HG03342 (cell line): ENCODE measurements around the gene UCHL1.

ENCODE experiments used
- ATAC-seq: cut with Tn5 transposase; IDR thresholded peaks from one replicate; pipeline ENCODE4 v1.9.1; 2021; ENCODE audit warnings: mild to moderate bottlenecking, moderate library complexity; ENCODE audit not compliant: unreplicated experiment

UCHL1 gene

DNA sequence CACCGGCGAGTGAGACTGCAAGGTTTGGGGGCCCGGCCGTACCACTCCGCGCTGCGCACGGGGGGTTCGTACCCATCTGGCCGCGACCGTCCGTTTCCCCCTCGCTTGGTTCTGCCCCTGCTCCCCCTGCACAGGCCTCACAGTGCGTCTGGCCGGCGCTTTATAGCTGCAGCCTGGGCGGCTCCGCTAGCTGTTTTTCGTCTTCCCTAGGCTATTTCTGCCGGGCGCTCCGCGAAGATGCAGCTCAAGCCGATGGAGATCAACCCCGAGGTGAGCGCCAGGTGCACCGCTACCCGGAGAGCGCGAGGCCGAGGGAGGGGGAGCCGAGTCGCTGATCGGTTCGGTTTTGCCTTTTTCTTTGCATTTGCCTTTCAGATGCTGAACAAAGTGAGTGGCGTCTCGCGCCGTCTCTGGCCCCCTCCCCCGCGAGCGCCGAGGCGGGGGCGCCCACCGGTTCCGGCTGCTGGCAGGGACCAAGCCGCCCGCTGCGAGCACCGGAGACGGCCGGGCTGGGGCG, at the start of gene UCHL1:
UCHL1 (plus strand) TSS at position 189 of the 517 bp plus-strand sequence; CDS start at position 238, 49 bp downstream.
- ATAC-seq: peak; percentile 59

DNA sequence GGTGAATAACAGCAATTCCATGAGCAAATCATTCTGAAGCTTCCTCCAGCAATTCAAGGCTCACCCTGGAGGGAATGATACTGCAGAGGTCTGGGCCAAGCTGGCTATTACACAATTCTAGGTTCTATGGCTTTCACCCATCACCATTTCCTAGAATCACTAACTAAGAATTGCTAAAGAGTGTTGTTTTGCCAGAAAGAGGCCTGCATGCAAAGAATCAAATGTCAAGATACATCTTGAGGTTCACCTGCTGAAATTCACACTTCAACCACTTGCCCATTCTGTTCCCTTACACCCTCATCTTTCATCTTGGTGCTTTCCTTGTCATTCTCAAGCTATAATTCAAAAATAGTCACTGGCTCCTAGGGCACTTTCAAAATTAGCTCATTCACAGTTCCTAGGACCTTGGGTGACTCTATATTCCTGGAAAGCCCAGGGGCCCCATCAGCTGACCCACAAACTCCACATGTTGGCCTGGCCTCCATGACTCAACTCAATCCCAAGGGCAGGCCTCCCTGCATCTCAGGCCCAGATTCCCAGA, 49.4 kb upstream of the UCHL1 start:
- ATAC-seq: no peak

DNA sequence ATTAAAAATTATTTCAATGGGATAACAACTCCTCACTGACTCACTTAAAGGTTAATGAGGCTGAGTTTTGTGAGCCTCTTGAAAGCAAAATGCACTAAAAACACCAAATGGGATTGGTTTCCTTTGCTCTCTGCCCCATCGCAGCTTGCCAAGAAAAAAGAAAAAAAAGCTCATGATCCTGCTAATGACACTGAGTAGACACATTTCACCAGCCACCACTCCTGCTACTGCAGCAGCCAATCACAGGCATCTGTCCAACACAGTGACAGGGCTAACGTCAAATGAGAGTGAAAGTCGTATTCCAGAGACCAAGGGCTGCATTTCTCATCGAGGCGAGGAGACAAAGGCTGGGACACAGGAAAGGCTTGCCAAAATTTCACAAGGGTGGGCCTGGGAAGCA, 47.5 kb upstream of the UCHL1 start:
- ATAC-seq: no peak

DNA sequence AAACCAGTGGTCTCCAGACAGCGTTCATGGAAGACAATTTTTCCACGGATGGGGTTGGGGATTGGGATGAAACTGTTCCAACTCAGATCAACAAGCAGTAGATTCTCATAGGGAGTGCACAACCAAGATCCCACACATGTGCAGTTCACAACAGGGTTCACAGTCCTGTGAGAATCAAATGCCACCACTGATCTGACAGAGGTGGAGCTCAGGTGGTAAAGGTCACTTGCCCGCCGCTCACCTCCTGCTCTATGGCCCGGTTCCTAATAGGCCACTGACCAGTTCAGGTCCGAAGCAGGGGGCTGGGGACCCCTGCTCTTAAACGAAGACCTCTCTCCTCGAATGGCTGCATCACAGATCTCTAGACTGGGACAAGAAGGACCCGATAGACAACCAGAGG, 46.8 kb upstream of the UCHL1 start:
- ATAC-seq: no peak

DNA sequence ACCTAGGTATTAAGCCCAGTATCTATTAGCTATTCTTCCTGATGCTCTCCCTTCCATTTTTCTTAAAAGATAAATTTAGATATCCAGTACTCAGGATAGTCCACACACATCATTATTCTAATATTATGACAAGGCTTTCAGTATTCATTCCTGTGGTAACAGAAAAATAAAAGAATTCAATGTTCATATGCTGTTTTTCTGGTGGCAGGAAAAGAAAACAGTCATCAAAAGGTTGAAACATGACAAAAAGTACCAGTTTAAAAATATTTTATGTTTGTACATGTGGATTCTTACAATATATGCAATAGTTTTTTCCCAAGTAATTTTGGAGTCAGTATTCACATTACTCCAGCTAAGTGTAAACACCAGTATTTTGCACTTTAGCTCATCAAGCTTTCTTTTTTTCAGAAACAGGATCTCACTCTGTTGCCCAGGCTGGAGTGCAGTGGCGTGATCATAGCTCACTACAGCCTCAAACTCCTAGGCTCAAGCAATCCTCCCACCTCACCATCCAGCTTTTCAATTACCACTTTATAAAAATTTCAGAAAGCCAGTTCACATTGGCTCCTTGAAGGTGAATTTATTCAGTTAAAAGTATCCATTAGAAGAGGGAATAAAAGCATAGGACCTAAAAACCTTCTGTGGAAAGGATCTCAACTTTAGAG, 44.6 kb upstream of the UCHL1 start:
- ATAC-seq: no peak

DNA sequence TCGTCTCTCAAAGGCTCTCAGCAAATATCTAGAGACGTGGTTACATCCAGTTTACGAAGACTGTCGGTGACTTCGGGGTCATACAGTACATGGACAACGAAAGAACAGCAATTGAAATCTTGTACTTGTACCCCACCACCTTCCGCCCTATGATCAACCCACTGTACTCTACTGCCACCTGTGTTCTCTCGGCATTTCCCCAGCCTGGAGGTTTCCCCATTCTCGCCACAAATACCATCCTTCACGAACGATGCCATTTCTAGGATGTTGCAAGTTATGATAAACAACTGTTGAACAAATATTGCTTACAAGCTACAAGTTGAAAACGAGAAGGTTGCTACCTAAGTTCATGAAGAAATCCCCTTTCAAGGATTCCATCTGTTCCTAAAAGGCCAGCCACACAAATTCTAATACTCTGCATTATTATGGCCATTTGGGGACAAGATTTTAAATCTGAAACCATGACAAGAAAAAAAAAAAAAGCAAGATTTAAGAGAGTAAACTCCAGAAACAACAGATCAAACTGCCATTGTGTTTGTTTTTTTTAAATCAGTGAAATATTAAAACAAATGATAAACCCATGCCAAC, 44.0 kb upstream of the UCHL1 start:
- no peak for ATAC-seq

DNA sequence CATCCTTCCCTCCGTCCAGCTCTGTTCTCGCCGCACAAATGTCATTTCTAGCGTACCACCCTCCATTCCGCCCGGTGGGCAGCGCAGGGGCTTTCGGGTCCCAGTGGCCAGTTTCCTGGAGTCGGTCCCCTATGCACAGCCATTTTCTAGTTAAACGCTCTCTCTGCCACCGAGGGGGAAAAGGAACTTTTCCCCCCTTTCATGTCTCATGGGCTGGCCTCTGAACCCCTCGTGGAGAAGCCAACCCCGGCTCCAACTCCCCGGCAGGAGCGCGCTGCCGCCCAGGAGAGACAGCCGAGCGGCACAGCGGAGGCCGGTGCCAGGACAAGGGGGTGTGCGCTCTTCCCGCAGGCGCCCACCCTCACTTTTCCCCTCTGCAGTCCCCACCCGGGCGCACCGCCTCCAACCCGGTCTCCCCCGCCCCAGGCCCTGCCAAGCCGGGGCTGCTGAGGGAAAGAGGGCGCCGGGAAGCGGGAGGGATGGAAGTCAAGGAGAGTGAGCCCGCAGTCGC, 43.0 kb upstream of the UCHL1 start:
- ATAC-seq: peak; percentile 1

DNA sequence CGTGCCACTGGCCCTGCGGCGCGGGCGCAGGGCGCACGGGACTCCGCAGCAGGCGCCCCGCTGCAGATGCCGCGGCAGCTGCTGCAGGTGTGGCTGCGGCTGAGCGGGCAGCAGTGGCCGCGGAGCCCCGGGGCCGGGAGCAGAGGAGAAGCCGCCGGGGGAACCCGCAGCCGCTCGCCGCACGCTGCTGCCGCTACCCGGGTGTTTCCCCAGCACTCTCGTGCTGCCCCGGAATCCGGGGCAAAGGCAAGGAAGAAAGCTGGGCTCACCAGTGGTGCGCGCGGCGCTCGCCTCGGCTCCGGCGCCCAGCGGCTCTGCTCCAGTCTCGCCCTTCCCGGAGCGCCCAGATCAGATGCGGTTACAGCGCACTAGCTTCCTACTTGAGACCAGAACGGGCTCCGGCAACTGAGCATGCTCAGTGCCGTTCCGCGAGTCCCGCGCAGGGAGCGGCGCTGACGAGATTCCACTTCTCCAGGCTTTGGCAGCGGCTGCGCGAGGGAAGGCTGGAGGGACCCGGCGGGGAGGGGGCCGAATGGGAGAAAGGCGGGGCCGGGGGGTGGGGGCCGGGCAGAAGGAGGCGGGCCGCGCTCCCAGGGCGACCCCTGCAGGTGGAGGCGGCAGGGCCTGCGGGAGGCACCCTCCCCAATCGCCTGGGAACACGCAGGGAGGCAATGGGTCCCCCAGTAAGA, 42.4 kb upstream of the UCHL1 start, which contains the start of gene APBB2:
APBB2 (minus strand) TSS at position 407 of the 689 bp plus-strand sequence. CDS start 181,288 bp downstream, outside the sequence.
- peak; percentile 58 for ATAC-seq

DNA sequence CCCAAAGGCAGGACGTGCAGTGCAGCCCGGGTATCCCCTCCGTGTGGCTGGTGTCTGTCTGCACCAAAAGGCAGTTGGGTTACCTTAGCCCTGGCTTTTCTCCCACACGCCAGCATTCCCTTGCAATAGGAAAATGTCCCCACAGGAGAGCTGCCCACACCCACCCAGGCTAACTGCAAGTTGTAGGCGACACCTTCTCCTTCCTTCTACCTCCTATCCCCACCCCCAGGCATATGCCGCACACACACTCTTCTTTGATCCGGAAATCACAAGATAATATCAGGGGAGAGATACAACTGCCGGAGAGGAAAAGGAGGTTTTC, 41.9 kb upstream of the UCHL1 start:
- no peak for ATAC-seq

DNA sequence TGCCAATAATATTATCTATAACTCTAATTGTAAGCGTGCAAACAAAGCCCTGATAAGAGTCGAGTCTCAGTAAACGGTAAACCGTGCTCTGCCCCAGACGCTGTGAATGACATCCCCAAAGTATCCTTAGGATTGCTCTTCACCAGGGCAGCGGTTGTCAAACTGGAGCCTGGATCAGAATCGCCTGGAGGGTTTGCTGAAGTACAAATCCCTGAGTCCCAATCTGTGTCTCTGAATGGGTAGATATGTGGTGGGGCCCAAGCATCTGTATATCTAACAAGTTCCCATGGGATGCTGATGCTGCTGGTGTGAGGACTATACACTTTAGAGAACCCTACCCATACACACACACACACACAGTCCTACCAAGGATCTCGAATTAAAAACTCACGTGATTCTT, 41.6 kb upstream of the UCHL1 start:
- no peak for ATAC-seq

DNA sequence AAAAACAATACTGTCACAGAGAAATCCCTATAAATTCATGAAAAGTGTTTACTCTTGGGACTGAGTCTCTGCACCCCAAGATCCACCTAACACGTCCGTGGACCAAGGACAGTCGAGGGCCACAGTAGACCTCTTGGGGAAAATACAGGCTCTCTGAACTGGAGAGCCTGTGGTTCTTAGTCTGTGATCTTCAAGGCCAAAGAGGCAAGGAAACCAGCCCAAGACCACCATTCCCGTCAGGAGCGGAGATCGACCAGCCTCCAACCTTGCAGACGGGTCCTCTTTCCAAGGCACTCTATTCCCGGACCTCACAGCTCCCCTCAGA, 40.8 kb upstream of the UCHL1 start:
- ATAC-seq: no peak

DNA sequence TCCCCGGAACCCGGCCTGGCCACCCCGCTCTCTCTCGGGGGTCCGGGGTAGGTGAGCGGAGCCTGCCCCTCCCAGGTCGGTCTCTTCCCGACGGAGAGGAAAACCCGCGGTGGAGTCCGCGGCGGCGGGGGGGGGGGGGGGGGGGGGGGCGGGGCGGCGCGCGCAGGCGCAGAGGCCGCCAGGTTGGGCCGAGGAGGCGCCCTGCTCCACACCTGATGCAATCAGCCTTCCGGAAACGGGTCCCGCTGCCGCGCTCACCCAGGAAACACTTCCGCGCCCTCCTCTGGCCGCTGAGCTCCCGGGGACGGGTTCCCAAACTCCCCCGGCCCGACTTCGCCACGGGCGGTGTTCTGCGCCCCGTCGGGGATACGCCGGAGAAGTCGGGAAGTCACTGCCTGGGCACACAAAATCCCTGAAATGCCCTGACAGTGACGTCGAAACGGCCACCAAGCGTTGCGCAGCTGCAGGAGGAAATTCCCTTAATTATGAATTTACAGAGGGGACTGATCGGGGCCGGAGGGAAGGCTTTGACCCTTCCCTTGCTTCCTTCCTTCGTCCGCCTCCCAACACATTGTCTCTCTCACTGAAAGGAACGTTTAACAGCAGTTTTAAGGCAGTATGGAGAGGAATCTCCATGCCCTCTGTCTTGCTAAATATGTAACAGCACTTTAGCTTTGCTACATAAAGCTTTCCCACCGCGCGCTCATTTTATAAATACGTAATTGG, 40.3 kb upstream of the UCHL1 start:
- ATAC-seq: peak; percentile 53

DNA sequence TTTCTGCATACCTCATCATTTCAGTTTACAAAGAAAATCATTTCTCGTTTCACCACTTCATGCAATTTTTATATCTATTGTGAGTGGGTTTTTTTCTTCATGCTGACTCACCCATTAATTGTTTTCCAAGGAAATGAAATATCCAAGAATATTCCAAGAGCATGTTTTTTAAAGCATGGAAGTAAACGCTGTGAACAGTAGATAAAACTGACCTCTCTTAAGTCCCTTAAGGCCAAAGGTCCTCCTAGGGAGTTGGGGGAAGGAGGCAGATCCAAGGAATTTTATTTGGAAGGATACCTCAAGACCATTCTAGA, 39.8 kb upstream of the UCHL1 start:
- ATAC-seq: no peak

DNA sequence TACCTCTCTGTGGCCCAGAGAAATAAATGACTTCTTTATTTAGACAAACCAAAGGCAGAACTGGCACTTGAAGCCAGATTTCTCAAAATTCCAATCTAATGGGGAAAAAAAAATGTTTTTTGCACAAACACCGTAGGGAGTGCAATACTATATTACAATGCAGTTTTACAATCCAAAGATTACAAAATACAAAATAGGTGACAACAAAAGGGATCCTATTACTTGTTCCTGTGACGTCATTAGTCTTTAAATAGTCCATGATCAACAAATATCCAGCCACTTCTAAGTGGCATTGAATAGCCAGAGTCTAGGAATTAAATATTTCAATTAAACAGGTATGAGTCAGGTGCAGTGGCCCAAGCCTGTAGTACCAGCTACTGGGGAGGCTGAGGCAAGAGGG, 39.4 kb upstream of the UCHL1 start:
- ATAC-seq: no peak

DNA sequence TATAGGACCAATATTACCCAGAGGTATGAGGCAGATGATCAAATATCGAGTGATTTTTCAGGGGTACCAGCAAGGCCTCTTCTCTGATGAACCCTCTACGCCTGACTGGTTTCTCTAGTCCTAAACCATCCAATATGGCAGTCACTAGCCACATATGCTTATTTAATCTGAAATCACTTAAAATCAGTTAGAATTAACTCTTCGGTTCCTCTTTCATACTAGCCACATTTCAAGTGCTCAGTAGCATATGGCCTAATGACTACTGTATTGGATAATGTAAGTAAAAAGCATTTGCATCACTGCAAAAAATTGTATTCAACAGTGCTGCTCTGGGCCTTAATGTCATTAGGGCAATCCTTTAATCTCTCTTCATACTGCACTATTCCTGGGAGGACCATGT, 38.0 kb upstream of the UCHL1 start:
- ATAC-seq: no peak

DNA sequence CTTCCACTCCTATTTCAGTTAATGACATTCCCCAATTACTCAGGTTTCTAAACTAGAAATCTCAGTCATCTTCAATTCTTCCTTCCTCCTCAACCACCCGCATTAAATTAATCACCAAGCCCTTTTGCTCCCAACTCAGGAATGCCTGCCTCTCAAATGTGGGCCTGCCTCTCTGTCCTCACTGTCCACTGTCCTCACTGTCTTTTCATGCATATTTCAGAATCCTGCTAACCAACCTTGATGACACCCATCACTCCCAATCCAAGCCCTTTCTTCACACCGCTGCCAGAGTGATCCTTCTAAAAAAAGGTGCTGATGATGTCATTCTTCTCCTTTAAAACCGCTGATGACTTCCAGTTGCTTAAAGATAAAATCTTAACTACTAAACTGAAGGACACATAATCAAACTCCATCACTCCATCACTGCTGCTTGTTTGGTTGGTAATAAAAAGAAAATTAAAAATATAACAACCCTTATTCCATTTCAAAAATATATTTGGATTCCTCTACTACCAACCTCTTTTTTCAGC, 37.2 kb upstream of the UCHL1 start:
- no peak for ATAC-seq

DNA sequence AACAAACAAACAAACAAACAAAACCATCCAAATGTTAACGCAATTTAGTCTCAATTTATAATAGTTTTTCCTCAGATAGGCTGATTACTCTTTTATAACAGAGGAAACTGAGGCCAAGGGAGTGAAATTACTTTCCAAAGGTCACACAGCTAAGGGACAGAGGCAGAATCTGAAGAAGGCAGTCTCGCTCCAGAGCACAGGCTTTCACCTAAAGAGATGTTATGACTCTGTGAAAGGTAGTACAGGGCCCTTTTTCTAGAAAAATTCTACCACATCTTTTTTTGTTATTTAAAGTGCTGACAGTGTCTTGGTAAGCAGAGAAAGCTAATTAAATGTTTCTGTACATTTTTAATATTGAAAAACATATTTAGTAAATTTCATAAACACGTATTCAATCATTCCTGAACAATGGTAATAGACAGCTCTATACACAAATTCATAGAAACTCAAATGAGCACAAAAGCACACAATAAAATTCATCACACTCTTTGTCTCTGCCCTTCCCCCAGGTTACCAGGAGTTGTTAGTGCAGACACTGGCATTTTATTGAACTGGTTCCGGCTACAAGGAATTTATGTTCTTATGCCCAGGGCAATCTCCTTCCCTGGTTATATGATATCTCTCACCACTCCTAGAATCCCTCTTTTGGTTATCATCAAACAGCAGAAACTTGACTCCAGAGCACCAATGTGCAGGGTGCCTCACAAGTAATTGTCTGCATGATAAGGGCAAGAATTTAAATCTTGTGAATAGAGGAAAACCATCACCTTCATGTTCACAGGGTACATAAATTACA, 34.7 kb upstream of the UCHL1 start:
- ATAC-seq: no peak

DNA sequence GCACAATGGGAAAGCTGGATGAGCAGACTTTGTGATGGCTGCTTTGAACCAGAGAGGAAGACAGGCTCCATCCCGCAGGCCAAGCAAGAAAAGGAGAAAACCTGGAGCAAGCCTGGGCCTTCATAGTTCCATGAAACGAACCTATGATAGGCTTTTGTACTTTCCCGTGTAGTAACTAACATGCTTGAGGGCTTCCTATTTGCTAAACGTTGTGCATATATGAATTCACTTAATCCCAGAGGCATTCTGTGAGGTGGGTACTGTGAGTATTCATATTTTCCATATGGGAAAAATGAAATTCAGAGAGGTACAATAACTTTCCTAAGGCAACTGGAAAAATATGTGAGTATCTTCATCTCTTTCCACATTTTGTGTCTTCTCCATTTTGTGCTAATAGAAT, 28.8 kb upstream of the UCHL1 start:
- no peak for ATAC-seq

DNA sequence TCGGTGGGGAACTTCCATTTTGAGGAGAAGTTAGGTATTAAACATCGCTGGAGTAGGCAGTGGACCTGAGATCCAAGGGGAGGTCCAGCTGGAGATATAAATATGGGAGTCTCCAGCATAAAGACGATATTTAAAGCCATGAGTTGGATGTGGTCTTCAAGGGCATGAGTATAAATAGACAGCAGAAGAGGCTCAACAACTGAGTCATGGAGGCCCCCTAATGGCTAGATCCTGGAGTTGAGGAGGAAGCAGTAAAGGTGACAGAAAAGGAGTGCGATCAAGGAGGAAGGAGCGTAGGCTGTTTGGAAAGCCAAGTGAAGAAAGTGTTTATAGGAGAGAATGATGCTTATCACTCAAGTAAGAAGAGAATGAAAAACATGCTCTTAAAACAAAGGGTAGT, 24.3 kb upstream of the UCHL1 start:
- no peak for ATAC-seq

DNA sequence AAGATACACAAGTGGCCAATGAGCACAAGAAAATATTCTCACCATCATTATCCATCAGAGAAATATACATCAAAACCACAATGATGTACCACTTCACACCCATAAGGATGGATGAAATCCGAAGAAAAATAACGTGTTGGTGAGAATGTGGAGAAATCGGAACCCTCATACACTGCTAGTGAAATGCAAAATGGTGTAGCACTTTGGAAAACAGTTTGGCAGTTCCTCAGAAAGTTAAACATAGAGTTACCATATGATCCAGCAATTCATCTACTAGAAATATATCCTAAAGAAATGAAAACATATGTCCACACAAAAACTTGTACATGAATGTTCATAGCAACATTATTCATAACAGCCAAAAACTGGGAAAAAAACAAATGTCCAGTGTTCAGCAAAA, 23.9 kb upstream of the UCHL1 start:
- ATAC-seq: no peak
